Measurements from ENCODE around the gene SYNDIG1. TPM values are rescaled to one million over a fixed set of nuclear protein-coding genes. Genes with fewer than 3 reads are reported as not detected.

SYNDIG1 gene
- total RNA-seq, 1 experiment from 2014 or later: not detected

GRCh38 chr20:24584078-24584477, 114.6 kb downstream of the SYNDIG1 start:
- no peak for DNase-seq
- H3K4me1 Mint-ChIP-seq (ENCODE audit: low read depth, unreplicated experiment): no peaks in the 10 kb centered on the region
- H3K27ac Mint-ChIP-seq (ENCODE audit: unreplicated experiment): no peak overlapping the region
- no peaks in the 10 kb centered on the region for H3K36me3 Mint-ChIP-seq (ENCODE audit: insufficient read depth, unreplicated experiment)
- H3K27me3 Mint-ChIP-seq (ENCODE audit: unreplicated experiment): no peaks in the 10 kb centered on the region
- intact Hi-C loops (cut with micrococcal nuclease; ENCODE audit: unreplicated experiment): no loop called here
- H3K4me3 Mint-ChIP-seq (ENCODE audit: low read depth, unreplicated experiment): no peak overlapping the region
- TF ChIP-seq CTCF (IDR thresholded peaks at IDR 0.05; ENCODE audit: unreplicated experiment): no peak
- no TSS peak for BruUV-seq (replicated peaks)
- CTCF ChIA-PET: no interaction called here
- H3K9me3 Mint-ChIP-seq (ENCODE audit: low read depth, unreplicated experiment): no peaks in the 10 kb centered on the region

DNA sequence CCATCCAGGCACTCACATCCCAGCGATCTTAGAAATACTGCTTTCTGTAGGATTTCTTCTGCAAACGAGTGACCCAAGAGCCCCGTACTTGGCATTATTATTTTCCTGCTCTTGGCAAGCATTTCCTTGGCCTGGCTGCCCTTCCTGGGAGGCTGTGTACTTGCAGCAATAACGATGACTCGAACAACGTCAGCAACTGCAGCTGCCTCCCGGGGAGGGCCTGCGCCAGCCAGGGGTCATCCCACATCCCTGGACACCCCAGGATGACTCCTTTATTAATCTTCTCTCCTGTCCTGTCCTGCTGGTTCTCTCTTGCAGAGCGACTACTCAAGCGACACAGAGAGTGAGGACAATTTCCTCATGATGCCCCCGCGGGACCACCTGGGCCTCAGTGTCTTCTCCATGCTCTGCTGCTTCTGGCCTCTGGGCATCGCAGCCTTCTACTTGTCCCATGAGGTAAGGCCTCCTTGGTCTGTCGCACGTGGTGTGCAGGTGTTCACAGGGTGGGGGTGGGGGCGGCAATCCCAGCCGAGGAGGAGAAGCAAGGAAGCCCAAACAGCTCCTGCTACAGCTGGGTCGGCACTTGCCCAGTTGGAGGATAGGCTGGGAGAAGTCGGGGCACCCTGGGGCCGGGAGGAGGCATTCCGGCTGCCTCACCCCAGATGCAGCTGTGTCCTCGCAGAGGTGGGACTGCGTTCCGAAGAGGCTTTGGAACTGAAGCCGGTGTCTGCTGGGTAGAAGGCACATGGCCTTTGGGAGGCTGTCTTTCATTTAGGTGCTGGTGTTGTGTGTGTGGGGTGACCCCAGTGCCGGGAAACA, 115.3 kb downstream of the SYNDIG1 start:
- no peak overlapping the region for H3K27ac Mint-ChIP-seq (ENCODE audit: unreplicated experiment)
- TF ChIP-seq CTCF (IDR thresholded peaks at IDR 0.05; ENCODE audit: unreplicated experiment): no peak
- no peaks in the 10 kb centered on the region for H3K36me3 Mint-ChIP-seq (ENCODE audit: insufficient read depth, unreplicated experiment)
- DNase-seq: no peak
- no peaks in the 10 kb centered on the region for H3K9me3 Mint-ChIP-seq (ENCODE audit: low read depth, unreplicated experiment)
- no peaks in the 10 kb centered on the region for H3K4me1 Mint-ChIP-seq (ENCODE audit: low read depth, unreplicated experiment)
- BruUV-seq (replicated peaks): no TSS peak
- no peaks in the 10 kb centered on the region for H3K27me3 Mint-ChIP-seq (ENCODE audit: unreplicated experiment)
- CTCF ChIA-PET: no interaction called here
- intact Hi-C loops (cut with micrococcal nuclease; ENCODE audit: unreplicated experiment): no loop called here
- H3K4me3 Mint-ChIP-seq (ENCODE audit: low read depth, unreplicated experiment): no peak overlapping the region

DNA sequence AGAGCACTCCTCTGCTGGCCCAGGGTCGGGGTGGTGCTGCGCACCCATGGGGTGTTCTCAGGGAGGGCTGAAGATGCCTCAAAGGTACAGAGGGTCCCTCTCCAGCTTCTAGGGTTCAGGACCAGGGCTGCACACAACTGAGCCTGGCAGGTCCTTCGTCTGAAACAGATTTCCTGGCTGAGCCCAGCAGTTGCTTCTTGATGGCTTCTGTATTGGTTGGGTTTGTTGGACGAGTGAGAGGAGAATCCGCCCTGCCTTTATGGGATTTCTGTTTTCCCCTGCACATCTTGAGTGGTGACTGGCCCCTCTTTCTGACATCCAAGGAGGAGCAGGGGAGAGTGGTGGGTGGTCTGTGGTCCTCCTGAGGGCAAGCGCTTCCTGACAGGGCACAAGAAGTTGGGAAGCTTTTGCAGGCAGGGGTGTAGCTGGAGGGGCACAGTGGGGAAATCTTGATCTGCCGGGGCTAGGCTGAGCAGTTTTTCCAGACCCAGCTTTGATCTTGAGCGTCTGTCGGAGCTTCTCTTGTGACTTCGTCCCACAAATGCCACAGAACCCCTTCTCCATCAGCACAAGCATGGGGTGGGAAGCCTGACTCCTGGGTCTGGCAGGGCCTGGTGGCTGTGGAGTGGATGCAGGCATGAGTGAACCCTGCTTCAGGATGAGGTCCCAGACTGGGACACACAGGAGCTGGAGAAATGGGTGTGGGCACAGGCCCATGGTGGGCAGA, 116.5 kb downstream of the SYNDIG1 start:
- intact Hi-C loops (cut with micrococcal nuclease; ENCODE audit: unreplicated experiment): no loop called here
- H3K27me3 Mint-ChIP-seq (ENCODE audit: unreplicated experiment): no peaks in the 10 kb centered on the region
- CTCF ChIA-PET: no interaction called here
- H3K9me3 Mint-ChIP-seq (ENCODE audit: low read depth, unreplicated experiment): no peaks in the 10 kb centered on the region
- H3K4me3 Mint-ChIP-seq (ENCODE audit: low read depth, unreplicated experiment): no peak overlapping the region
- BruUV-seq (replicated peaks): no TSS peak
- H3K36me3 Mint-ChIP-seq (ENCODE audit: insufficient read depth, unreplicated experiment): no peaks in the 10 kb centered on the region
- DNase-seq: no peak
- no peaks in the 10 kb centered on the region for H3K4me1 Mint-ChIP-seq (ENCODE audit: low read depth, unreplicated experiment)
- no peak for TF ChIP-seq CTCF (IDR thresholded peaks at IDR 0.05; ENCODE audit: unreplicated experiment)
- H3K27ac Mint-ChIP-seq (ENCODE audit: unreplicated experiment): no peak overlapping the region

DNA sequence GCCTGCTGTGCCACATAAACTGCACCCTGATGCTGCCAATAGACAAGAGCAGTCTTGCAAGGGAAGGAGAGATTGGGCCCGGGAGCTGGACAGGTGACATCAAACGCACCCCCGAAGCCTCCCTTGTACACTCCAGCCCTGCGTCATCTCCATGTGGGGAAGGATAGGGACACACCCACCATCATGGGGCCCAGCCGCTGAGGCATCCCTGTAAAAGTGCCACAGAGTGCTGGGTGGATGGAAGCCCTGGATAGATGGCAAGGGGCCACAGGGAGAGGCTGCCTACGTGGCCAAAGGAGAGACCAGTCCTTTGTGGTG, 117.1 kb downstream of the SYNDIG1 start:
- CTCF ChIA-PET: no interaction called here
- H3K27me3 Mint-ChIP-seq (ENCODE audit: unreplicated experiment): no peaks in the 10 kb centered on the region
- H3K4me1 Mint-ChIP-seq (ENCODE audit: low read depth, unreplicated experiment): no peaks in the 10 kb centered on the region

More for the DNA sequence above, 117.1 kb downstream of the SYNDIG1 start:
- Mint-ChIP-seq H3K27ac (ENCODE audit: unreplicated experiment) (no peak overlapping the region), H3K36me3 (ENCODE audit: insufficient read depth, unreplicated experiment) (no peaks in the 10 kb centered on the region), H3K4me3 (ENCODE audit: low read depth, unreplicated experiment) (no peak overlapping the region), H3K9me3 (ENCODE audit: low read depth, unreplicated experiment) (no peaks in the 10 kb centered on the region)
- intact Hi-C loops (cut with micrococcal nuclease; ENCODE audit: unreplicated experiment): no loop called here
- no peak for TF ChIP-seq CTCF (IDR thresholded peaks at IDR 0.05; ENCODE audit: unreplicated experiment)
- BruUV-seq (replicated peaks): no TSS peak
- no peak for DNase-seq
